HTR-8/SVneo (cell line): Measurements from ENCODE around the gene INSC.

ENCODE experiments used
- DNase-seq: peaks from one replicate; pipeline ENCODE4 v3.0.0; 2011; ENCODE audit warnings: low spot score, mixed read lengths; ENCODE audit not compliant: insufficient read length
- FAIRE-seq: peaks from 2 replicates; lab custom pipeline; 2011; peaks lifted over from hg19 to GRCh38; lab: Jason Lieb, UNC

INSC gene

DNA sequence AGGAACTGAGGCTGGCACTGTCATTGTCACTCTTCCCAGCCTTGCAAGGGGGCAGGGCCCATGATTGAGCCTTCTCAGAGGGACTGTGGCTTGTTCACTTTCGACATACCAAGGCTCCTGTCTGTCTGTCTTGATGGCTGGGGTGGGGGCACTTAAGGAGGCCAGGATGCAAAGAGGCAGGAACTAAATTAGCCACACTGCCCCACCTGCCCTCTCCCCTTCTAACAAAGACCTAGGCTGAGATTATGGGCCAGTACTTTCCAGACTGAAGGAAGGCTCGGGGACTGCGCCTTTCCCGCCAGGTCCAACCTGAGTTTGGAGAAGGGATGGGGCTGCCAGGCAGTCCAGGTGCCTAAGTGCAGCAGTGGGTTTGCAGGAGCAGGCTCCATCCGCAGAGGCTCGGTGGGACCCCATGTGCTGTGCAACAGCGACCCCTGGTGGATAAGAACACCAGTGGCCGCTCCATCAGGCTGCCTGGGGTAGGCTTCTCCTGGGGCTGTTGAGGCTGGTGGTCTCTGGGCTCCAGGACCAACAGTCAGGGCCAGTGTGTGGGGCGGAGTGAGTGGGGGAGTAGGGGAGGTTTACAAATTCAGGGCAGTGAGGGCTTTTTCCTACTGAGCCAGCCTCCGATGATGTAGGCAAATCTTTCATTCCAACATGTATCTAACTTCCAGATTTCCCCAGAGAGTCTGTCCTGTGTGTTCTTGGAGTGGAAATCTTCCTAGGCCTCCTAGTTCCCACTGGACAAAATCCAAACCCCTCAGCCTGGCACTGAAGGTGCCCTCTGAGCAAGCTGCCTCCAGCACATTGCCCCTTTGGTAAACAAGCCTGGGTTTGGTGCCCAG is 93.9 kb downstream of the INSC start:
- FAIRE-seq (no peak), DNase-seq (peak; percentile 58)

DNA sequence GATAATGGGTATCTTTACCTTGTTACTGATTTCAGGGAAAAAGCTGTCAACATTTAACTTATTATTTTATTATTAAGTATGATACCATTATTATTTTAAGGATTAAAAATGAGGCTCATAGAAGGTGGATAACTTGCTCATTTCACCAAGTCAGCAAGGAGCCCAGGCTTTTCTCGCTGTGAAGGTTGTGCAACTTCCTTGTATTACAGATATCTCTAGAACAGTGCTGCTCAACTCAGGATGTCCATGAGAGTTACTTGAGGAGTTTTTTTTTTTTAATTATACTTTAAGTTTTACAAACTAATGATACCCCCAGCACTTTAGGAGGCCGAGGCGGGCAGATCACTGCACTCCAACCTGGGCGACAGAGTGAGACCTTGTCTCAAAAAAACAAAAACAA is 98.2 kb downstream of the INSC start:
- DNase-seq: no peak
- no peak for FAIRE-seq

- FAIRE-seq (no peak), DNase-seq (no peak)
Measured at GRCh38 chr11:15213471-15214231, 98.9 kb downstream of the INSC start.

DNA sequence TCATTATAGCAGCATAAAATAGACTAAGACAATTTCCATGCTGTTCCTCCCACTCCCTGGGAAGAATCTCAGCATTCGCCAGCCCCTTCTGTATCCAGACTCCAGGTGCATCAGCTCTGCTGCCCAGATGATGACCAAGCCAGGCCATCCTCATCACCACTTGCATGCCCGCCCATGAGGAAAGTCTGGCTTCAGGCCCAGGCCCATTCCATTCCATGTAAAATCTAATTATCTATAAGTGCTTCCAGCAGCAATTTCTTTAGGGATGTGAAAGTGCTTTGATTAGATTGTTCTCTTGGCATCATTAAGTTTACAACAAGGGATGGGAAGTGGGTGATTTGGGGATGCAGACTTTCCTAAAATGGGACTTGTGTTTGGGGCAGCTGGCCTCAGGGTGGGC is 100.3 kb downstream of the INSC start:
- DNase-seq: no peak
- FAIRE-seq: no peak

- no peak for FAIRE-seq
Measured at GRCh38 chr11:15216678-15217077, 102.0 kb downstream of the INSC start.

DNA sequence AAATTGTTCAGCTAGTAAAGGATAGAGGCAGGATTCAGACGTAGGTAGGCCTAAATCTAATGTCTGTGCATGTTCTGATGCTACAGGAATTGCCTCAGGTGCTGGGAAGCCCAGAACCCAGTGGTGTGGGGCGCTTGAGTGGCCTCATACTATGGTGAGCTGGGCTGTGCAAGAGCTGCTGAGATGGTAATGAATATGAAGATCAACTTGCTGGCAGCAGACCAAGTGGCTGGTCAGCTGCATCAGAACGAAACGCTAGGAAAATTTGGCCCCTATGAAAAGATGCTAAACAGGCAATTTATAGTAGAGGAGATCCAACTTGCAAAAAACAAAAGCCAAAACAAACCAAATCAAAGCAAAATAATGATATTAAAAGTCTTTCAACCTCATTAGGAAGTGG is 102.7 kb downstream of the INSC start:
- FAIRE-seq (no peak), DNase-seq (no peak)

More at GRCh38 chr11:15216678-15217077, 102.0 kb downstream of the INSC start:
- no peak for DNase-seq

DNA sequence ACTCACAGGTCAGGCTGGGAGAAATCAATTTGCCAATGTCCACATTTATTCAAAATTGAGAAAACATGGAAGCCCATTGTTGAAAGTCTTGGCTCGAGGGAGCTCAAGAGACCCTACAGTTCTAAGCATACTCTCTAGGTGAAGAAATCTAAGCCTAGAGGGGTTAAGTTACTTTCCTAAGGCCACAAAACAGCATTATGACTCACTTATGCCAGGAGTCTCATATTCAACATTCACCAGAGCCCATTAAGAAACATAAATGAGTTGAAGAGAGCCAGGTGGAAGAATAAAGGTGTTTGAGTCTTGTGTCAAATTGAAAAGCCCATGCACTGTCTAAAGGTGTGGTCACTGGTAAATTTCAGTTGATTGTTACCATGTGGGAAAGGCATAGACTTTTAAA is 108.1 kb downstream of the INSC start:
- DNase-seq: no peak
- FAIRE-seq: no peak

DNA sequence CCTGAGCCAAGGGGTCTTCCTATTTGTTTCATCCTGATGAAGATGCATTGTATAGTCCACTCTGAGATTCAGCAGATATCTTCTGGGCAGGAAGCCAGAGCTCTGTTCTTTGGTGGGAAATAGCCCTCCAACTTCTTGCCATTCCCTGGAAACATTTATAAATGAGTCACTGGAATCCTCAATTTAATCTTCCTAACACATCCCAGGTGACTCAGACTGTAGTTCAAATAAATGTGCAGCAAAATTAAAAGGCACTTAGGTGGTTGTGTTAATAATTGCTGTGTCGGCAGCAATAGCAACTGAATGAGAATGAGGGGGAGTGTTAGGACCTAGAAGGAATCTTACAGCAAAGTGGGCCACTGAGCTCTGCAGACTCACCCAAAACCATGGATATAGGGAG is 108.6 kb downstream of the INSC start:
- FAIRE-seq (no peak), DNase-seq (no peak)

GRCh38 chr11:15224466-15224865 is 109.7 kb downstream of the INSC start:
- no peak for DNase-seq
- FAIRE-seq: no peak

DNA sequence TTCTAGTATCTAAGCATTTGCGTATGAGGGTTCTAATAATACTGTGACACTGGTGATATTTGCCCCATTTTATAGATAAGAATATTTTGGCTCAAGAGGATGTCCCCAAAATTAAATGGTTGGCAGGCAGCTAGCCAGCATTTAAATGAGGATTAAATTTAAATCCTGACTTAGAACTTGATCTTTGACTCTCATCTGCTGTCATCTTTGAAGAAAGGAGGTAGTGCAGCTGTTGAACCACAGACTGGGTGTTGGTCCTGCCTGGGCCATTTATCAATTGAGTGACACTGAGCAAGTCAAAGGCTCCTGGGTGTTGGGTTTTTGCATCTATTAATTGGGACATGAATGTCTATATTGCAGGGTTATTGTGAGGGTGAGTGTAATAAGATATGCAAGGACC is 112.3 kb downstream of the INSC start:
- no peak for FAIRE-seq

DNA sequence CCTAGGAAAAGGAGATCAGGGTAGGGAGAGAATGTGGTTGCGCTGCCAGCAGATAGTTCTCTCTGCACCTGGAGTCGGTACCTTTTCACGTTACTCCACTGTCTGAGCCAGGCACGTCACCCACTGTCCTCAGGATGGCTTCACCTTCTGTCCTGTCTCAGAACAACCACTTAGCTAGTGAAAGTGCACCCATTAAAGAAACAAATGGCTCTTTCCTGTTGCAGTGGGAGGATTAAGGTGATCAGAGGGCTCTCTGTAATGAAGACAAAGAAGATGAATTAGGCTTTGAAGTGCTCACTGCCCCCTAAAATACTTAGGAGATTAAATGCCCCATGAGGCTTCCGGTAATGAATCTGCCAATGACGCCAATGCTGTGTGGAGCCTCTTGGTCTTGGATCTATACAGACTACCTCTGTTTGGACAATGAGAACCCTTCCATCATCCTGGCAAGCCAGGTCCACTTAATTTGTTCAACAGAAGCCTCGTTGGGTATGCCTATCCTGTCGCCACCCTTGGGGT is 113.7 kb downstream of the INSC start:
- DNase-seq: no peak
- no peak for FAIRE-seq

More for the DNA sequence above, 112.3 kb downstream of the INSC start:
- DNase-seq: no peak

- no peak for FAIRE-seq
Measured at GRCh38 chr11:15229069-15229468, 114.3 kb downstream of the INSC start.

DNA sequence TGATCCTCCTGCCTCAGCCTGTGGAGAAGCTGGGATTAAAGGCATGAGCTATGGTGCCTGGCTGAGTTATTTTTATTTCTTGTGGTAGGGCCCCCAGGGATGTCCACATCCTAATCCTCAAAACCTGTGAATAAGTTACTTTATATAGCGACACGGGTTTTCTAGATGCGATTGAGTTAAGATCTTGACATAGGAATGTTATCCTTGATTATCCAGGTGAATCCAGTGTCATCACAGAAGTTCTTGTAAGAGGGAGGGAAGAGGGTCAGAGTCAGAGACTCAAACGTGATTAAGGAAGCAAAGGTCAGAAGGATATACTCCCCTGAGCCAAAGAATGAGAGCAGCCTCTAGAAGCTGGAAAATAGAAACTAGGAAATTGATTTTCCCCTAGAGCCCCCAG is 117.8 kb downstream of the INSC start:
- no peak for FAIRE-seq
- no peak for DNase-seq

More at GRCh38 chr11:15229069-15229468, 114.3 kb downstream of the INSC start:
- DNase-seq: no peak

DNA sequence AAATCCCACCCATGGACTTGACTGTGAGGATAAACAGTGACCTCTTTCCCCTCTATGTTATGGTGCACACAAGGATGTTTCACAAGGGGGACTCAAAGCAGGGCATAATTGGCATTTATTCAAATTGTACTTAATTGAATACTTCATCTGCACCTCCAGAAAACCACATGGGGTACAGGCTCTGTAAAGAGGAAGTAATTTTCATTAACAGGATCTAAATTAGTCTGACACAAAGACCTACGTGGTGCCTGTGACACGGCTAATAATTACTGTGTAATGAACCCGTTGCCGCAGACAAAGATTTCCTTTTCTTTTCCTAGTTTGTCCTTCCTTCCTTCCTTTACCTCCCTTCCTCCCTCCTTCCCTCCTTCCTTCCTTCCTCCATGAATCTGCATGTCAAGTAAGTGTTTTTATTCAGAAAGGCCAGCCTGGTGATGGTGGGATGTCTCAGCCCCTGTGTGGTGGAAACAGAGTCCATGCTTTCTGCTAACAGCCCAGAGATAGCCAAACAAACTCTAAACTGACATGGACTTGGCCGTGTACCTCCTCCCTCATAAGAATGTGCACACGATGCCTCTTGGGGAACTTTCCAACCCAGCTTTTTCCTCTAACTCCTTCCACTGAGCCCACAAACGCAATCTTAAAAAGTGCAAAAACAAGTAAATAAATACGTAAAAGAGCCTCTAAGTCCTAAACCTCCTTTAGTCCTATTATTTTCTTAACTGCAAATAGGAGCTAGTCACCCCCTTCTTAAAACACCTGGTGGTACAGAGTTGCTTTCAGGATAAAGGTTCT is 118.8 kb downstream of the INSC start:
- FAIRE-seq: no peak
- no peak for DNase-seq

DNA sequence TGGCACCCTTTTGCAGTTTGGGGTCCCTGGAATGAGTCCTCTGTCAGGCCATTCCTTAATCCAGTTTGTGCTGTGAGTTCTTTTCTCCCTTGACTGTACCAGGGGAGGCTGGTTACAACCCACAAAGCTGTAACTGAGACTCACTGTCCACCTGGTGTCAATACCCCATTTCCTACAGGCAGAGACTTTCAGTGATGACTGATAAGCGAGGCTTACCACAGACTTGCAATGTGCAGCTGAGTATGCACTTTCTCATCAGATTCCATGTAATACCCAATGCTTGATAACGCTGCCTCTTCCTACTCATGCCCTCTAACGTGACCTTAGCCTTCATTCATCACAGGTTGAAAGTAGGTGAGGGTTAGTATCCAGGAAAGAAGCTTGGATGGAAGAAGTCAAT is 120.1 kb downstream of the INSC start:
- FAIRE-seq: no peak
- DNase-seq: no peak

DNA sequence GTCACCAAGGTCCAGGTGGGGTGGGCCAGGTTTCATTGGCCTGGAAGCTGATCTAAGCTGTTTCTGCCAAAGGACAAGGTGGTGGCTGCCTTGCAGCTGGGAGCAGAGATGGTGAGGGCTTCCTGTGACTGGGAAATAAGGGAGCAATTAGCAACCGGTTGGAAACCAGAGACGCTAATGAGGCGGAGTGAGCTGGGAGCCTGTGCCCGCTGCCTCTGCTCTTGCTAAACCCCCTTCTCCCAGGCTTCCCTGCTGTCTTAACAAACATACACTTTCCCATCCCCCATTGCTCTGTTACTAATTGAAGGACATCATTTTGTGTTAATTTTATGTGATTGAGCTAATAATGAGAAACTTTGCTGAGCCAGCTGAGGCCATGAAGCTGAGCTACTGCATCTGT is 121.8 kb downstream of the INSC start:
- DNase-seq (no peak), FAIRE-seq (no peak)

DNA sequence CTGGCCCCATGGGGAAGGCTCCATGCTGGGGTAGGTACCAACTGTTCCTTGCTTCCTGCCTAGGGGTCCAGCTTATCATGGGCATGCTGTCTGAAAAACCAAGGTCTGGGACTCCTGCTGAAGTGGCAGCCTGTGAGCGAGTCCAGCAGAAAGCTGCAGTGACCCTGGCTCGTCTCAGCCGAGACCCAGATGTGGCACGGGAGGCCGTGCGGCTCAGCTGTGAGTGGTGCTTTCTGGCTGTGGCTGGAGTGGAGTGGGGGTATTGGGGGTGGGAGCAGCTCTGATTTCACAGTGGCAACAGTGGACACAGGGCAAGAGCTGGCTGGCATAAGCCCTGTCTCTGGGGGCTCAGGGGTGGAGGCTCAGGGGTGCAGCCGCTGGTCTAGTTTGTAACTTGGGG is 124.1 kb downstream of the INSC start:
- no peak for FAIRE-seq

DNA sequence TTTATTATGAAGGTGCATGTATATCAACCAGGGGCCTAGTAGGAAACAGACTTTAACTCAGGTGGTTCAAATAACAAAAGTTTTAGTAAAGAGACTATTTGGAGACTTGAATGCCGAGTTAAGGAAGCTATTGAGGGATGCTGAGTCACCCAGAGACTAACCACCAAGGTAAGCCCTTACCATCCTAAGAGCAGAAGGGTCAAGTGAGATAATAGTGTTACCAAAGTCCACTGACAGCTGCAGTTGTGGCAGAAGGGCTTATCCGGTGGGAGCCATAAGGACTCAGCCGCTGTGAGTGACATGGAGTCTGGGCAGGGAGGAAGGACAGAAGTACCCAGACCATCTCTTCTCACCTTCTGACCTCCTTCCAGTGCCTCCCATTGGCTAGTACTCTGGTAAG is 134.0 kb downstream of the INSC start:
- DNase-seq (no peak), FAIRE-seq (no peak)

More for the DNA sequence above, 124.1 kb downstream of the INSC start:
- DNase-seq: no peak

DNA sequence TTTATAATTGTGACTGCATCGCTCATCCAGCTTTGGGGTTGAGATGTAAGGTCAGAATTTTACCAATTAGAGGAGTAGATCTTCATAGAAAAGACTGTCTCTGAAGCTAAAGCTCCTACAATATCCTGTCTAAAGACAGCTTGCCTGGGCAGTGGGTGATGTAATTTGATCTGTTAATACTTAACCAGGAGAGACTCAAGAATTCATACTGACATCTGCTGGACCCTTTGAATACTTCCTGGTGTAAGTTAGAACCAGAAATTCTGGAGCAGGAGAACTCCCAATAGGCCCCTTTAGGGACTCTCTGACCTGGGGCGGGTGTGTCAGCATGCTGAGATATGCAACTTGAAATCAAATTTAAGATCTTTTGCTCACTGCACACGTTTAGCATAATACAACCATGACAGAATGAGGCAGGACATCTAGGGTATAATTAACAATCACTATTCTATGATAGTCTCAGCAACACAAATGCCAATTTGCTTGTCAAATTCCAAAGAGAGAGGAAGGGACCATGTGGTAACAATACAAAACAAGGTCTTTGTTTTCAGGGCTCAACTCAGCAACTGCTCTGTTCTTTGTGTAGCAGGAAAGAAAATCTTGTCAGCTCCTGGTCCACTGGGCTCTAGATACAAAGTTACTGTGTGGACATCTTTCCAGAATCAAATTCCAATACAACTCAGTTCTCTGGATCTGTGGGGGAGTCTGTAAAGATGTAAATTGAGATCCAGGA is 143.9 kb downstream of the INSC start:
- no peak for FAIRE-seq
- peak; percentile 1 for DNase-seq

GRCh38 chr11:15266999-15267398 is 152.3 kb downstream of the INSC start:
- FAIRE-seq: no peak

More at GRCh38 chr11:15266999-15267398, 152.3 kb downstream of the INSC start:
- DNase-seq: no peak
